Activated CD4-positive, alpha-beta T cell treated with anti-CD3 and anti-CD28 coated beads, Interleukin-2, amount 10 ng/mL, durations not matched to agents 7 days and 5 days (primary cell): ENCODE results near the gene GBGT1. TPM values are rescaled to one million over a fixed set of nuclear protein-coding genes. Genes with fewer than 3 reads are reported as not detected.
"Not testable (repeated sequence)": the region's sequence is repeated elsewhere in the genome, so short reads cannot be mapped to it uniquely, and the experiment has no call there.

Source experiments
- CTCF ChIA-PET: fragments of 350-600 bp; sonication (Branson Sonifier 250); formaldehyde crosslinking; loops from one replicate; lab custom pipeline; 2021; ENCODE audit warnings: antibody characterized with exemption; lab: Charles Lee
- POLR2A ChIA-PET: fragments of 350-600 bp; sonication (Branson Sonifier 250); formaldehyde crosslinking; loops from one replicate; lab custom pipeline; 2021; ENCODE audit warnings: antibody characterized with exemption; lab: Charles Lee
- DNase-seq: peaks from one replicate; pipeline ENCODE4 v3.0.0-alpha.2; 2020
- H3K27ac Mint-ChIP-seq: one replicate; pipeline ENCODE4 v1.8.0; 2021; ENCODE audit warnings: mild to moderate bottlenecking, moderate library complexity, mixed read lengths
- H3K27me3 Mint-ChIP-seq: one replicate; pipeline ENCODE4 v1.8.0; 2021; ENCODE audit warnings: mixed read lengths
- H3K36me3 Mint-ChIP-seq: one replicate; pipeline ENCODE4 v1.8.0; 2021; ENCODE audit warnings: low read depth, mixed read lengths
- H3K4me1 Mint-ChIP-seq: one replicate; pipeline ENCODE4 v1.8.0; 2021; ENCODE audit warnings: mixed read lengths
- H3K4me3 Mint-ChIP-seq: one replicate; pipeline ENCODE4 v1.8.0; 2021; ENCODE audit warnings: mild to moderate bottlenecking, moderate library complexity, mixed read lengths
- H3K9me3 Mint-ChIP-seq: one replicate; pipeline ENCODE4 v1.8.0; 2021; ENCODE audit warnings: mixed read lengths
- total RNA-seq, 2 experiments: library from RNA; stranded (reverse); gene quantifications; one replicate each; pipeline ENCODE4 v1.2.3, GENCODE V29; 2021

Gene GBGT1
- total RNA-seq, 2 experiments from 2014 or later = 2.4 to 2.7 TPM

DNA sequence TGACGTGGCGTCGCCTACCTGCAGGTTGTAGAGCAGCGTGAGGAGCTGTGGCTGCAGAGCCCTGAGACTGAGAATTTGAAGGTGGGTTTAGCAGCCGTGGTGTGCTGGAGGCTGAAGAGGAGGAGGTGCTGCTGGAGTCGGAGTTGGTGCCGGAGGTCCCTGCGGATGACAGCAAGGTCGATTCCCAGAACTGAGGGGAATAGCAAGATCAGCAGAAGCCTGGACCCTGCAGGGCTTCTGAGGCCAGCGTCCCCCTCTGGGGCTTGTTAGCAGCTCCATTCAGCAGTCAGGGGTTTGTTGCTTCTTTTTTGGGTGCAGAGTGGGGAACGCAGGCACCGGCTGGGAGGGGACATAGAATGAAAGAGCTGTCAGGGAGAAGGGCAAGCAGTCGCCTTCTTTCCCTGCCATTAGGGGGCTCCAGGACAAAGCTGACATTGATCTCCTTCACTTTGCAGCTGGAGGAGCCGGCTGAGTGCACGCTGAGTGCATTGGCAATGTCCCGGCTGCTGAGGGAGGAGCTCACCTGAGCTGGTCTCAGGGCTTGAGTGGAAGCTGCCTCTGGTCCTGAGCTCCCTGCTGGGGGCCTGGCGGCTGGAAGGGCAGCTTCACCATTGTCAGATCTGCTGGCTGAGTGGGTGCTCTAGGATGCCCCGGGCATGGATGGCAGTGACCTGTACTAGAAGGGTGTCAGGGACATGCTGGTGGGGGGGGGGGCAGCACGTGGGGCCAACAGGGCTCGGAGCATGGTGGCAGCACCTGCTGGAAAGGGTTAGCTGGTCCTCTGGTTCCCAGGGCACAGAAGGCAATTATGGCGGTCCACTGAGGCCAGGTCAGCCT, 24.5 kb upstream of the GBGT1 start:
- CTCF ChIA-PET = interaction anchor here (0.6 to 1.6 kb wide), 4 partner anchors 132 to 814 kb away, joined by 3 to 4 read pairs (median 3); no protein-coding TSS in a partner anchor
- Mint-ChIP-seq H3K9me3 (no peaks in the 10 kb centered on the region), H3K4me1 (peaks cover 19% of the 10 kb centered on the region), H3K27ac (no peak overlapping the region), H3K36me3 (no peaks in the 10 kb centered on the region), H3K27me3 (peaks cover 23% of the 10 kb centered on the region), H3K4me3 (no peak overlapping the region)
- POLR2A ChIA-PET = no interaction called here
- no peak for DNase-seq

DNA sequence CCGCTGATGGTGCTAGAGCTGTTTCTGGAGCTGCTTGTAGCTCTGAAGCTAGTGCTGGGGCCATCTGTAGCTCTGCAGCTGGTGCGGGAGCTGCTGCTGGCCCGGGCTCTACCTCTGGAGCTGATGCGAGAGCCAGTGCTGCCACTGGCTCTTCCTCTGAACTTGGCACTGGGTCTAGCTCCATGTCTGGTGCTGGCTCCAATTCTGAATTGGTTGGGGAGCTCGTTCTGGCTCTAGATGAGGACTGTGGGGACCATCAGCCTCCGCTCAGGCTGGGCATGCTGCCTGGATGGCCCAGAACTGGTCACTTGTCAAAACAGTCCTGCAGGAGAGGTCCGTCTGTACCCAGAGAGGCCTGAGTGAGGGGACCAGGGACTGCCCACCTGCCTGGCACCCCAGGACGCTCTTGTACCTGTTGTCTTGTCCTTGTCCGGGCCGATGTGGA, 23.9 kb upstream of the GBGT1 start:
- Mint-ChIP-seq H3K27ac (no peak overlapping the region), H3K4me3 (no peak overlapping the region), H3K4me1 (peaks cover 19% of the 10 kb centered on the region), H3K36me3 (no peaks in the 10 kb centered on the region), H3K9me3 (no peaks in the 10 kb centered on the region), H3K27me3 (peaks cover 29% of the 10 kb centered on the region)
- POLR2A ChIA-PET = no interaction called here
- DNase-seq = no peak
- CTCF ChIA-PET = interaction anchor here (1.7 to 1.9 kb wide), 3 partner anchors 12 to 297 kb away, joined by 4 to 10 read pairs (median 5); no protein-coding TSS in a partner anchor

DNA sequence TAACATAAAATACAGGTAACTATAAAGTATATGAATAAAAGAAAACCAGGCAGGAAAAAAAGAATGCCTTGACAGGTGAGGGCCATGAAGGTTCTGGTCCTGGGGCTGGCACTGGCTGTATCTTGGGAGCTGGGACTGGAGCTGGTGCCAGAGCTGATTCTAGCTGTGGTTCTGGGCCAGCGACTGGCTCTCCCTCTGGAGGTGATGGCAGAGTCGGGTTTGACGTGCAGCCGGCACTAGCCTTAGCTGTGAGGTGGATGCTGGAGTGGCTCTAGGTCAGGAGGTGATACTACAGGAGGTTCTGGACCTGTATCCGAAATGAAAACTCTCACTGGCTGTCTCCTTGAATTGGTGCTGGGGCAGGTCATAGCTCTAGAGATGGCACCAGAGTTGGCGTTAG, 23.0 kb upstream of the GBGT1 start:
- Mint-ChIP-seq H3K27me3 (peaks cover 29% of the 10 kb centered on the region), H3K27ac (no peak overlapping the region), H3K4me3 (no peak overlapping the region), H3K36me3 (no peaks in the 10 kb centered on the region), H3K9me3 (no peaks in the 10 kb centered on the region), H3K4me1 (peaks cover 19% of the 10 kb centered on the region)
- DNase-seq = no peak
- POLR2A ChIA-PET = no interaction called here
- CTCF ChIA-PET = interaction anchor here (0.9 to 2.2 kb wide), 7 partner anchors 13 to 300 kb away, joined by 3 to 10 read pairs (median 5); no protein-coding TSS in a partner anchor

DNA sequence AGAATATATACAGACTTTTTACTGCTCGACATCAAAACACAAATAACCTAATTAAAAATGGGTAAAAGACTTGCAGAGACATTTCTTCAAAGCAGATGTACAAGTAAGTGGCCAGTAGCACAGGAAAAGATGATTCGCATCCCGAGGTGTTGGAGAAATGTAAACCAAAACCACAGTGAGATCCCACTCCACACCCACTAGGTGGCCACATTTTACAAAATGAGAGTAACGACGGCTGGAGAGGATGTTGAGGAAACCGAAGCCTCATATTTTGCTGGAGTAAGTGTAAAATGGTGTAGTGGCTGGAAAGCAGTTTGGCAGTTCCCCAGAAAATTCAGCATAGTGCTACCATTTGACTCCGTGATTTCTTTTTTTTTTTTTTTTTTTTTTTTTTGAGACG, 21.3 kb upstream of the GBGT1 start:
- no peak overlapping the region for H3K4me3 Mint-ChIP-seq
- POLR2A ChIA-PET = no interaction called here
- DNase-seq = peak; percentile 62
- H3K4me1 Mint-ChIP-seq = peaks cover 19% of the 10 kb centered on the region
- no peaks in the 10 kb centered on the region for H3K9me3 Mint-ChIP-seq
- peaks cover 30% of the 10 kb centered on the region for H3K27me3 Mint-ChIP-seq
- no peak overlapping the region for H3K27ac Mint-ChIP-seq
- CTCF ChIA-PET = interaction anchor here (0.5 to 1.9 kb wide), 6 partner anchors 26 to 297 kb away, joined by 3 to 6 read pairs (median 4); no protein-coding TSS in a partner anchor
- no peaks in the 10 kb centered on the region for H3K36me3 Mint-ChIP-seq

DNA sequence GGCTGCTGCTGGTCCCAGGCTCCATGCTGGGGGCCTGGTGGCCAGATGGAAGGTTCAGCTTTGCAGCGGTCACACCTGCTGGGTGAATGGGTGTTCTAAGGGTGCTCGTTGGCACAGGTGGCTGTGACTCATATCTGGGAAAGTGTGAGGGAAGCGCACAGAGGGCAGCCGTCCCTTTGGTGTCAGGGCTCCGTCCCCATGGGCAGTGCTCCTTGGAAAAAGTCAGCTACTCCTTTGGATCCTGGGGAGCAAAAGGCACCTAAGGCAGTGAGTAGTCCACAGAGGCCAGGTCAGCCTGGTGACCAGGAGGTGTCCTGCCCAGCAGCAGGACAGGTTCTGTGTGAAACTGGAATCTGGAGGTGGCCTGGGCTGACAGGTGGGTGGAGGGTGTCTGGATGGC, 18.4 kb upstream of the GBGT1 start:
- Mint-ChIP-seq H3K4me1 (peaks cover 19% of the 10 kb centered on the region), H3K9me3 (no peaks in the 10 kb centered on the region), H3K36me3 (no peaks in the 10 kb centered on the region), H3K27me3 (peaks cover 29% of the 10 kb centered on the region), H3K4me3 (no peak overlapping the region), H3K27ac (no peak overlapping the region)
- ChIA-PET POLR2A (interaction anchor here (0.7 kb wide), 1 partner anchor 15 kb away, joined by 3 read pairs; no protein-coding TSS in a partner anchor), CTCF (interaction anchor here (0.8 to 1.4 kb wide), 2 partner anchors 9 to 13 kb away, joined by 3 to 4 read pairs; no protein-coding TSS in a partner anchor)
- DNase-seq = no peak

DNA sequence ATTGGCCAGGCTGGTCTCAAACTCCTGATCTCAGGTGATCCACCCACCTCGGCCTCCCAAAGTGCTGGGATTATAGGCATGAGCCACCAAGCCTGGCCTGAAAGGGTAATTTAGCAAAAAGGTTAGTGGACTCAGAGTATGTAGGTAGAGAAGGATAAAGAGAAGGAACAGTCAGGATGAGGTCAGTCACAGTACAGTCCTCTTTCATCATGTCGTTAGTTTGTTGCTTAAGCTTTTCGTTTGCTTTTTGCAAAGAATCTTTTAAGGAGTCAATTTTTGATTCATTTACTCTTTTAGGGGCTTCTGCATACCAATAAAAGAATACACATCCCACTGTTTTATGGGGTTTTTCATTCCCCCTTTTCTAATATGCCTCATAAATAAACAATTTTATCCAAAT, 17.8 kb upstream of the GBGT1 start:
- no peak overlapping the region for H3K27ac Mint-ChIP-seq
- CTCF ChIA-PET = interaction anchor here (0.8 to 1.8 kb wide), 3 partner anchors 8 to 58 kb away, joined by 3 to 5 read pairs (median 4); no protein-coding TSS in a partner anchor
- peaks cover 24% of the 10 kb centered on the region for H3K27me3 Mint-ChIP-seq

DNA sequence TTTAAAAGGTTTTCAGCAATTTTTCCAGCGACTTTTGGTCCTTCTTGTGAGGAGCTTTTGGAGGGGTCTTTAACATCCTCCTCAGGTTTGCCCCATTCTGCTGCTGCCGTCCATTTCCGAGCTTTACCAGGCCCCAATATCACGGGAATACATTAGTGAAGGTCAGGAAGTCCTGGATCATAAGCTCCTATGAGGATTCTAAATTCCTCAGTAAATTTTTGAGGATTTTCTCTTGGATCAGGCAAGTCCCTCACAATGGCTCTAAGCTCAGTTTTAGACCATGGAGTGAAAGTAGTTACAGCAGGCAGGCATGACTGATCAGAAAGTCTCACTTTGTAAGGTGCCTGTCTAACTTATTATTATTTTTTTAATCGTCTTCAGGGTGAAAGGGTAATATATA, 17.2 kb upstream of the GBGT1 start:
- Mint-ChIP-seq H3K27me3 (peaks cover 24% of the 10 kb centered on the region), H3K4me1 (peaks cover 15% of the 10 kb centered on the region)

More for the DNA sequence above, 17.8 kb upstream of the GBGT1 start:
- POLR2A ChIA-PET = no interaction called here
- DNase-seq = no peak
- Mint-ChIP-seq H3K4me1 (peaks cover 17% of the 10 kb centered on the region), H3K36me3 (no peaks in the 10 kb centered on the region), H3K9me3 (no peaks in the 10 kb centered on the region), H3K4me3 (no peak overlapping the region)

DNA sequence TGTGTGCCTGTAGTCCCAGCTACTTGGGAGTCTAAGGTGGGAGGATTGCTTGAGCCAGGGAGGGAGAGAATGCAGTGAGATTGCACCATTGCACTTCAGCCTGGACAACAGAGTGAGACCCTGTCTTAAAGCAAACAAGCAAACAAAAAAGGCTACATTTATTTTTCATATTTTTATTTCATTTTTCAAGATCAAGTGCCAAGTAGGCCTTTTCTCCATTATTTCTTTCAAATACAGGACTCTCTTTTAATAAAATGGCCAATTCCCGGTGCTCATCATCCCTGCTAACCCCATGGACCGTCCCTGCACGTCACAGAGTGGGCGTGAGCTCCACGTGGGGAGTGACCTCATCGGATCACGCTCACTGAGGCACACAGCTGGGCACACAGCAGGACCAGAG, 9.3 kb upstream of the GBGT1 start:
- ChIA-PET CTCF (interaction anchor here (0.8 to 1.7 kb wide), 4 partner anchors 9 to 71 kb away, joined by 3 read pairs; no protein-coding TSS in a partner anchor), POLR2A (no interaction called here)
- H3K36me3 Mint-ChIP-seq = no peaks in the 10 kb centered on the region
- peaks cover 10% of the 10 kb centered on the region for H3K27me3 Mint-ChIP-seq
- H3K4me1 Mint-ChIP-seq = no peaks in the 10 kb centered on the region
- no peaks in the 10 kb centered on the region for H3K9me3 Mint-ChIP-seq
- no peak overlapping the region for H3K27ac Mint-ChIP-seq
- no peak for DNase-seq
- H3K4me3 Mint-ChIP-seq = no peak overlapping the region

More for the DNA sequence above, 17.2 kb upstream of the GBGT1 start:
- no peak overlapping the region for H3K4me3 Mint-ChIP-seq
- H3K9me3 Mint-ChIP-seq = no peaks in the 10 kb centered on the region
- no peak overlapping the region for H3K27ac Mint-ChIP-seq
- no peak for DNase-seq
- CTCF ChIA-PET = interaction anchor here (1.4 to 1.8 kb wide), 3 partner anchors 12 to 58 kb away, joined by 4 to 5 read pairs (median 4); no protein-coding TSS in a partner anchor
- POLR2A ChIA-PET = no interaction called here
- H3K36me3 Mint-ChIP-seq = no peaks in the 10 kb centered on the region

DNA sequence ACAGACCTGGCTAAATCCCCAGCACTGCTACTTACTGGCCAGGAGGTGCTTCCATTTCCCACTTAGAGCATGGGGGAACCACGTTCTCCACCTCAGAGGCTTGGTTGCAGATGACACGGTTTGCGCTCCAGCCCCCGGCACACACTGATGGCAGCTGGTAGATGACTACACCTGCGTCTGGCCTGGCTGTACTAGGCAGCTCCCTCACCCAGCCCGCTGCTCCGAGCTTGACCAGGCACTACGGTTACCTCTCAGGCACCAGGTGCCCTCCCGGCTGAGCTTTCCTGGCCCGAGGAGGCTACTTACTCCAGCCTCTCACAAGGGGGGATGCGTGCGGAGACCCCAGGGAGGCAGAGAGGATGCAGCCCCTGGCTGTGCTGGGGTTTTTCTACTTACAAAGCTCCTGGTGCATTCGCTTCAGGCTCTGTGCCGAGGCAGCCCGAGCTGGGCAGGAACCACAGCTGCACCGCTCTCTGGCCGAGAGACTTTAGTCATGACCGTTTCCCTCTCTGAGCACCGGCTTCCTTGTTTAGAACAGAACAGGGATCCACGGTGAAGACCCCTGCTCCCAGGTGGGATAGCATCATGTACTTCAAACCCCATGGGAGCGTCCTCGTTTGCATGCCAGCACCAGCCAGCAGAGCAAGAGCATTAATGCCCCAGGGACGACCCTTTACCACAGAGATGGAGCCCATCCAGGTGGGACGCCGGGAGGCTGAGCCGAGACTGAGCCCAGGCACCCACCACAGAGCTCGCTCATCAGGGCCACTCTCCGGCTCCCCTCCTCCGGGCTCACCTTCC, 7.6 kb upstream of the GBGT1 start:
- CTCF ChIA-PET = interaction anchor here (0.6 to 1.6 kb wide), 3 partner anchors 13 to 309 kb away, joined by 3 to 4 read pairs (median 3); no protein-coding TSS in a partner anchor
- Mint-ChIP-seq H3K9me3 (no peaks in the 10 kb centered on the region), H3K36me3 (no peaks in the 10 kb centered on the region), H3K27ac (no peak overlapping the region), H3K27me3 (peaks cover 7% of the 10 kb centered on the region), H3K4me3 (no peak overlapping the region), H3K4me1 (no peaks in the 10 kb centered on the region)
- POLR2A ChIA-PET = no interaction called here
- DNase-seq = no peak

DNA sequence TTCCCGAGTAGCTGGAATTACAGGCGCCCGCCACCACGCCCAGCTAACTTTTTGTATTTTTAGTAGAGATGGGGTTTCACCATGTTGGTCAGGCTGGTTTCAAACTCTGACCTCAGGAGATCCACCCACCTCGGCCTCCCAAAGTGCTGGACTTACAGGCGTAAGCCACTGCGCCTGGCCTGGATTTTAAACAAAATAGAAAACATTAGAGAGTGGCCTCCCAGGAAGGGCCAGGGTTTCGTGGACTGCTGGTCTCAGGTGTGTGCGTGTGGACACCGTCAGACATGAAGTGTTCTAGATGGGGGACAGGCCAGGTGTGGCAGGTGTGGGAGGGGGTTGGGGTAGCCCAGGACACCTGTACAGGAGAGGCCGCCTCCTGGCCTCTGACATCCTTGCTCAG, 7.0 kb upstream of the GBGT1 start:
- no peaks in the 10 kb centered on the region for H3K36me3 Mint-ChIP-seq
- H3K9me3 Mint-ChIP-seq = no peaks in the 10 kb centered on the region
- CTCF ChIA-PET = interaction anchor here (1.6 kb wide), 1 partner anchor 27 kb away, joined by 4 read pairs; no protein-coding TSS in a partner anchor
- no peak for DNase-seq
- no peak overlapping the region for H3K4me3 Mint-ChIP-seq
- POLR2A ChIA-PET = no interaction called here
- H3K27ac Mint-ChIP-seq = no peak overlapping the region
- H3K27me3 Mint-ChIP-seq = peaks cover 5% of the 10 kb centered on the region
- no peaks in the 10 kb centered on the region for H3K4me1 Mint-ChIP-seq

DNA sequence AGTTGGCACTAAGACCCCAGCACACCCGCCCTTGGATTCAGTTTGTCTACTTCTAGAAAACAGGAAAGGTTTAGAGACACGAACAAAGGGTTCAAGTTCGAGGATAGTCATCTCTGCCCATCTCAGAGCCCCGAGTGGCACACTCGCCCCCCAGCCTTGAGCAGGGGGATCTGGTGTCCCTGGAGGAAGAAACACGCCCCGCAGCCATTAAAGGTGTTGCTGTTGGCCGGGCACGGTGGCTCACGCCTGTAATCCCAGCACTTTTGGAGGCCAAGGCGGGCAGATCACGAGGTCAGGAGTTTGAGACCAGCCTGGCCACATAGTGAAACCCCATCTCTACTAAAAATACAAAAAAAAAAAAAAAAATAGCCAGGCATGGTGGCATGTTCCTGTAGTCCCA, 6.0 kb upstream of the GBGT1 start:
- H3K27me3 Mint-ChIP-seq, H3K4me1 Mint-ChIP-seq, DNase-seq, POLR2A ChIA-PET, CTCF ChIA-PET, H3K36me3 Mint-ChIP-seq, H3K27ac Mint-ChIP-seq, H3K4me3 Mint-ChIP-seq, H3K9me3 Mint-ChIP-seq: not testable (repeated sequence)

DNA sequence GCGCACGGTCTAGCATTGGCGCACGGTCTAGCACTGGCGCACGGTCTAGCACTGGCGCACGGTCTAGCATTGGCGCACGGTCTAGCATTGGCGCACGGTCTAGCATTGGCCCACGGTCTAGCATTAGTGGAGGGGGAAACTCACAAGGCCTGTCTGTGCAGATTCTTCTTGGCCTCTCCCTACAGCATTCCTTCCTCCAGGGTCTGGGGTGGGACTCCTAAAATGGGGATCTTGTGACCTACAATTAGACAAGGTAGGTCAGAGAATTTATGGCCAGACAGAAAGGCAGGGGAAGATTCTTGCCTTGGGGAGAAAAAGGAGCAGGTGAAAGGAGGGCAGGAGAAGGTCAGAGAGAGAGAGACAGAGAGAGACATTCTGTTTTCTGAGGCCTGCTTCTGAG, 5.4 kb upstream of the GBGT1 start:
- CTCF ChIA-PET = interaction anchor here (1.2 kb wide), 1 partner anchor 13 kb away, joined by 4 read pairs; no protein-coding TSS in a partner anchor

More for the DNA sequence above, 5.4 kb upstream of the GBGT1 start:
- DNase-seq = no peak
- POLR2A ChIA-PET = no interaction called here
- peaks cover 2% of the 10 kb centered on the region for H3K27me3 Mint-ChIP-seq
- no peaks in the 10 kb centered on the region for H3K9me3 Mint-ChIP-seq
- no peak overlapping the region for H3K27ac Mint-ChIP-seq
- no peaks in the 10 kb centered on the region for H3K36me3 Mint-ChIP-seq
- H3K4me1 Mint-ChIP-seq = no peaks in the 10 kb centered on the region
- no peak overlapping the region for H3K4me3 Mint-ChIP-seq
